ENCODE data around the gene GRIK3.

GRIK3 gene

DNA sequence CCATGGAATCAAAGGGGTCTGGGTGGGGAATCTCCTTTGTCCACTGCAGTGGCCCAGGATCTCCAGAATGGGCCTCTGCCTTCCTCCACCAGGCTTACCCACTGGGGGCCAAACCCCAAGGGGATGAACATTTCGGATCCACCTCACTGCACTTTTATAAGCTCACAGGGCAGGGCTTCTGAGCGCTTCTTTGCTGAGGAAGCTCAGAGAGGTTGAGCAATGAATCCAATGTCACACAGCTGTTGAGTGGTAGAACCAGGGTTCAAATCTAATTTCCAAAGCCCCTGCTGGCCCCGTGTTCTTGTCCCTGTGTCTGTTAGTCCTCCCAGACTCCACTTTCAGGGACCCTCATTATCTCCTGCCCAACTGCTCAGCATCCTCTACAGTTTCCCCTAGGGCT is 250.8 kb downstream of the GRIK3 start:
- Histone ChIP-seq H3K4me1 (ENCODE audit: control insufficient read depth, insufficient read depth, low read depth, low read length) (no peaks in the 10 kb centered on the region), H2BK120ac (ENCODE audit: low read depth, low read length) (no peak overlapping the region), H4K91ac (ENCODE audit: low read length) (no peak overlapping the region), H3K4ac (ENCODE audit: low read depth in 1 of 2, low read length in 2 of 2) (no peak overlapping the region), H3K79me1 (replicated peaks; ENCODE audit: low read length, poor library complexity, severe bottlenecking) (no peaks in the 10 kb centered on the region), H3K18ac (ENCODE audit: low read depth in 1 of 2, low read length in 2 of 2) (no peak overlapping the region), H3K4me3 (ENCODE audit: insufficient read depth in 1 of 2, low read depth in 1 of 2, low read length in 2 of 2) (no peak overlapping the region), H3K36me3 (ENCODE audit: control insufficient read depth in 1 of 2, insufficient read depth in 2 of 2, low read depth in 1 of 2, low read length in 2 of 2) (no peaks in the 10 kb centered on the region), H3K23ac (ENCODE audit: low read length in 2 of 2) (no peak overlapping the region), H3K9me3 (ENCODE audit: control insufficient read depth, low read length) (no peaks in the 10 kb centered on the region), H3K27ac (ENCODE audit: low read length, poor library complexity, severe bottlenecking) (no peak overlapping the region), H3K4me2 (ENCODE audit: low read length, poor library complexity, severe bottlenecking) (no peak overlapping the region), H2AK5ac (ENCODE audit: low read length, severe bottlenecking) (no peak overlapping the region), H2AFZ (ENCODE audit: low read depth, low read length) (no peak overlapping the region), H3K9ac (ENCODE audit: low read length) (no peak overlapping the region), H3K14ac (ENCODE audit: low read length in 2 of 2) (no peak overlapping the region), H4K8ac (ENCODE audit: low read length) (no peak overlapping the region), H2BK5ac (ENCODE audit: low read depth, low read length, poor library complexity, severe bottlenecking) (no peak overlapping the region), H3K27me3 (ENCODE audit: control insufficient read depth in 1 of 2, insufficient read depth in 1 of 2, low read length in 2 of 2) (peaks cover 0 to 33% of the 10 kb centered on the region in 2 experiments), H2BK12ac (ENCODE audit: low read length in 2 of 2) (no peak overlapping the region), H2BK15ac (ENCODE audit: low read depth, poor library complexity, severe bottlenecking) (no peak overlapping the region)
- 54% methylated on average over 3 of the region's 3 CpGs for WGBS
- DNase-seq: no peak

DNA sequence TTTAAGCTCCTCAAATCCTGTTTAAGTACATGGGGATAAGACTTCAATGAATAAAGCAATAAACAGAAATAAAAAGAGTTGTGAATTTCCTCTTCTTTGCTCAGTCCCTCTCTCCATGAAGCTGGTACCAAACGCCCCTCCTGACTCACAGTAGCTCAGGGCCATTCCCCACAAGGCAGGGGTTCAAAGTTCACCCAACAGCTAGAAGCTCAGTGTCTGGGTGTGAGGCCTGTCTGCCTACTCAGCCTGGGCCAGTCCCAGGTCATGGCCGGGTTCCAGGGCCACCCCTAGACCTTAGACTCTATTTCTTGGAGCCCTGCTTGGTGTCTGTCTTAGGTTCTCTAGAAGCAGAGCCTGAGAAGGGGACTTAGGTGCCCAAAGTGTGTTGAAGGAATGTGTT is 251.5 kb downstream of the GRIK3 start:
- DNase-seq: no peak
- Histone ChIP-seq H2BK12ac (ENCODE audit: low read length in 2 of 2) (no peak overlapping the region), H3K36me3 (ENCODE audit: control insufficient read depth in 1 of 2, insufficient read depth in 2 of 2, low read depth in 1 of 2, low read length in 2 of 2) (no peaks in the 10 kb centered on the region), H3K4me3 (ENCODE audit: insufficient read depth in 1 of 2, low read depth in 1 of 2, low read length in 2 of 2) (no peak overlapping the region), H2BK5ac (ENCODE audit: low read depth, low read length, poor library complexity, severe bottlenecking) (no peak overlapping the region), H3K4me2 (ENCODE audit: low read length, poor library complexity, severe bottlenecking) (no peak overlapping the region), H2AK5ac (ENCODE audit: low read length, severe bottlenecking) (no peak overlapping the region), H3K9me3 (ENCODE audit: control insufficient read depth, low read length) (no peaks in the 10 kb centered on the region), H3K23ac (ENCODE audit: low read length in 2 of 2) (no peak overlapping the region), H3K79me1 (replicated peaks; ENCODE audit: low read length, poor library complexity, severe bottlenecking) (no peaks in the 10 kb centered on the region), H2BK15ac (ENCODE audit: low read depth, poor library complexity, severe bottlenecking) (no peak overlapping the region), H3K9ac (ENCODE audit: low read length) (no peak overlapping the region), H2AFZ (ENCODE audit: low read depth, low read length) (no peak overlapping the region), H3K4ac (ENCODE audit: low read depth in 1 of 2, low read length in 2 of 2) (no peak overlapping the region), H3K27ac (ENCODE audit: low read length, poor library complexity, severe bottlenecking) (no peak overlapping the region), H2BK120ac (ENCODE audit: low read depth, low read length) (no peak overlapping the region), H3K14ac (ENCODE audit: low read length in 2 of 2) (no peak overlapping the region), H3K4me1 (ENCODE audit: control insufficient read depth, insufficient read depth, low read depth, low read length) (no peaks in the 10 kb centered on the region), H3K18ac (ENCODE audit: low read depth in 1 of 2, low read length in 2 of 2) (no peak overlapping the region), H4K91ac (ENCODE audit: low read length) (no peak overlapping the region), H3K27me3 (ENCODE audit: control insufficient read depth in 1 of 2, insufficient read depth in 1 of 2, low read length in 2 of 2) (peaks cover 0 to 31% of the 10 kb centered on the region in 2 experiments), H4K8ac (ENCODE audit: low read length) (no peak overlapping the region)
- 38% methylated on average over 2 of the region's 2 CpGs for WGBS

GRCh38 chr1:36782085-36782484 is 252.2 kb downstream of the GRIK3 start:
- H3K9me3 ChIP-seq (ENCODE audit: control insufficient read depth, low read length): no peaks in the 10 kb centered on the region
- no peak overlapping the region for H3K4me3 ChIP-seq (ENCODE audit: insufficient read depth in 1 of 2, low read depth in 1 of 2, low read length in 2 of 2)
- H2BK5ac ChIP-seq (ENCODE audit: low read depth, low read length, poor library complexity, severe bottlenecking): no peak overlapping the region
- no peak overlapping the region for H3K4ac ChIP-seq (ENCODE audit: low read depth in 1 of 2, low read length in 2 of 2)
- H3K14ac ChIP-seq (ENCODE audit: low read length in 2 of 2): no peak overlapping the region
- no peak overlapping the region for H2AK5ac ChIP-seq (ENCODE audit: low read length, severe bottlenecking)
- peaks cover under 1 to 36% of the 10 kb centered on the region in 2 experiments for H3K27me3 ChIP-seq (ENCODE audit: control insufficient read depth in 1 of 2, insufficient read depth in 1 of 2, low read length in 2 of 2)
- H3K36me3 ChIP-seq (ENCODE audit: control insufficient read depth in 1 of 2, insufficient read depth in 2 of 2, low read depth in 1 of 2, low read length in 2 of 2): no peaks in the 10 kb centered on the region
- no peak overlapping the region for H3K27ac ChIP-seq (ENCODE audit: low read length, poor library complexity, severe bottlenecking)
- no peaks in the 10 kb centered on the region for H3K4me1 ChIP-seq (ENCODE audit: control insufficient read depth, insufficient read depth, low read depth, low read length)
- H2AFZ ChIP-seq (ENCODE audit: low read depth, low read length): no peak overlapping the region
- no peak overlapping the region for H3K9ac ChIP-seq (ENCODE audit: low read length)
- H3K23ac ChIP-seq (ENCODE audit: low read length in 2 of 2): no peak overlapping the region
- H2BK15ac ChIP-seq (ENCODE audit: low read depth, poor library complexity, severe bottlenecking): no peak overlapping the region
- no peak overlapping the region for H3K4me2 ChIP-seq (ENCODE audit: low read length, poor library complexity, severe bottlenecking)
- H3K79me1 ChIP-seq (replicated peaks; ENCODE audit: low read length, poor library complexity, severe bottlenecking): no peaks in the 10 kb centered on the region
- WGBS: 68% methylated on average over 6 of the region's 6 CpGs
- H4K91ac ChIP-seq (ENCODE audit: low read length): no peak overlapping the region
- no peak overlapping the region for H2BK120ac ChIP-seq (ENCODE audit: low read depth, low read length)
- no peak for DNase-seq
- H2BK12ac ChIP-seq (ENCODE audit: low read length in 2 of 2): no peak overlapping the region
- no peak overlapping the region for H4K8ac ChIP-seq (ENCODE audit: low read length)
- H3K18ac ChIP-seq (ENCODE audit: low read depth in 1 of 2, low read length in 2 of 2): no peak overlapping the region

GRCh38 chr1:36781098-36781497 is 253.2 kb downstream of the GRIK3 start:
- no peaks in the 10 kb centered on the region for H3K36me3 ChIP-seq (ENCODE audit: control insufficient read depth in 1 of 2, insufficient read depth in 2 of 2, low read depth in 1 of 2, low read length in 2 of 2)
- H4K91ac ChIP-seq (ENCODE audit: low read length): no peak overlapping the region
- H3K4me2 ChIP-seq (ENCODE audit: low read length, poor library complexity, severe bottlenecking): no peak overlapping the region
- H3K27ac ChIP-seq (ENCODE audit: low read length, poor library complexity, severe bottlenecking): no peak overlapping the region
- no peak overlapping the region for H2AK5ac ChIP-seq (ENCODE audit: low read length, severe bottlenecking)
- no peak for DNase-seq
- H3K4me3 ChIP-seq (ENCODE audit: insufficient read depth in 1 of 2, low read depth in 1 of 2, low read length in 2 of 2): no peak overlapping the region
- H2BK120ac ChIP-seq (ENCODE audit: low read depth, low read length): no peak overlapping the region
- H4K8ac ChIP-seq (ENCODE audit: low read length): no peak overlapping the region
- H3K23ac ChIP-seq (ENCODE audit: low read length in 2 of 2): no peak overlapping the region
- no peaks in the 10 kb centered on the region for H3K4me1 ChIP-seq (ENCODE audit: control insufficient read depth, insufficient read depth, low read depth, low read length)
- H3K4ac ChIP-seq (ENCODE audit: low read depth in 1 of 2, low read length in 2 of 2): no peak overlapping the region
- H3K79me1 ChIP-seq (replicated peaks; ENCODE audit: low read length, poor library complexity, severe bottlenecking): no peaks in the 10 kb centered on the region
- no peak overlapping the region for H2BK12ac ChIP-seq (ENCODE audit: low read length in 2 of 2)
- no peak overlapping the region for H3K9ac ChIP-seq (ENCODE audit: low read length)
- H3K27me3 ChIP-seq (ENCODE audit: control insufficient read depth in 1 of 2, insufficient read depth in 1 of 2, low read length in 2 of 2): peaks cover 8 to 41% of the 10 kb centered on the region in 2 experiments
- WGBS: 83% methylated on average over 11 of the region's 11 CpGs
- H2AFZ ChIP-seq (ENCODE audit: low read depth, low read length): no peak overlapping the region
- H3K14ac ChIP-seq (ENCODE audit: low read length in 2 of 2): no peak overlapping the region
- H3K18ac ChIP-seq (ENCODE audit: low read depth in 1 of 2, low read length in 2 of 2): no peak overlapping the region
- H3K9me3 ChIP-seq (ENCODE audit: control insufficient read depth, low read length): no peaks in the 10 kb centered on the region
- no peak overlapping the region for H2BK5ac ChIP-seq (ENCODE audit: low read depth, low read length, poor library complexity, severe bottlenecking)
- H2BK15ac ChIP-seq (ENCODE audit: low read depth, poor library complexity, severe bottlenecking): no peak overlapping the region

Data from mesenchymal stem cell (in vitro differentiated cells and primary cell).